ENCODE results near the gene RTKN.
A peak's percentile ranks its signal among the peaks of the same experiment; 100 is the strongest.

RTKN gene

DNA sequence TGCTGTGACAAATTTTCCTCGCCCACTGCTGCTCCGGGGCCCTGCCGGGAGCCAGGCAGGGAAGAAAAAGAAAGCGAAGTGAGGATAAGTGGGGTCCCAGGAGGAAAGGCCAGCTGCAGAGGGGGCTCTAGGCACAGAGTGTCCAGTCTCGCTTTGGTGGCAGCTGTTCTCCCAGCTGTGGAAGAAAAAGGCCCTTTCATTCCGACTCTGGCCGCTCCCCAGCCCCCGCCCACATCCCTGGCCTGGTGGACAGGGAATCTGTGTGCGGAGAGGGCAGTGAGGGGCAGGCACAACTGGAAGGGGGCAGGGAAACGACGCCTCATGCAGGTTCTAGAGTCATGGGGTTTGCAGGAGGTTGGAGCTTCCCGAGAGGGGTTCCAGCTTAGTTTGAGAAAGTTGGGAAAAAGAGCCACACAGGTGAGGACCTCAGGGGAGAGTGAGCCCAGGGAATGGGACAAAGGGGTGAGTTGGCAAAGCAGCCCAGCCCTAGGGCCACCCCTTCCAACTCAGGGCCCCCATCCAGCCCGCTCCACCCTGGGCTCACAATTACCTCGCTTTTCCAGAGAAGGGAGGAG is 1.8 kb downstream of the RTKN start:
- TF ChIP-seq, protein P1, sequence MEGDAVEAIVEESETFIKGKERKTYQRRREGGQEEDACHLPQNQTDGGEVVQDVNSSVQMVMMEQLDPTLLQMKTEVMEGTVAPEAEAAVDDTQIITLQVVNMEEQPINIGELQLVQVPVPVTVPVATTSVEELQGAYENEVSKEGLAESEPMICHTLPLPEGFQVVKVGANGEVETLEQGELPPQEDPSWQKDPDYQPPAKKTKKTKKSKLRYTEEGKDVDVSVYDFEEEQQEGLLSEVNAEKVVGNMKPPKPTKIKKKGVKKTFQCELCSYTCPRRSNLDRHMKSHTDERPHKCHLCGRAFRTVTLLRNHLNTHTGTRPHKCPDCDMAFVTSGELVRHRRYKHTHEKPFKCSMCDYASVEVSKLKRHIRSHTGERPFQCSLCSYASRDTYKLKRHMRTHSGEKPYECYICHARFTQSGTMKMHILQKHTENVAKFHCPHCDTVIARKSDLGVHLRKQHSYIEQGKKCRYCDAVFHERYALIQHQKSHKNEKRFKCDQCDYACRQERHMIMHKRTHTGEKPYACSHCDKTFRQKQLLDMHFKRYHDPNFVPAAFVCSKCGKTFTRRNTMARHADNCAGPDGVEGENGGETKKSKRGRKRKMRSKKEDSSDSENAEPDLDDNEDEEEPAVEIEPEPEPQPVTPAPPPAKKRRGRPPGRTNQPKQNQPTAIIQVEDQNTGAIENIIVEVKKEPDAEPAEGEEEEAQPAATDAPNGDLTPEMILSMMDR (IDR thresholded peaks at IDR 0.05), result no peak
- peak overlapping the region; percentile 77 for H3K4me3 ChIP-seq
- H3K27ac ChIP-seq, result peak overlapping the region; percentile 50 to 86
- no peak for DNase-seq (ENCODE audit: low spot score)

DNA sequence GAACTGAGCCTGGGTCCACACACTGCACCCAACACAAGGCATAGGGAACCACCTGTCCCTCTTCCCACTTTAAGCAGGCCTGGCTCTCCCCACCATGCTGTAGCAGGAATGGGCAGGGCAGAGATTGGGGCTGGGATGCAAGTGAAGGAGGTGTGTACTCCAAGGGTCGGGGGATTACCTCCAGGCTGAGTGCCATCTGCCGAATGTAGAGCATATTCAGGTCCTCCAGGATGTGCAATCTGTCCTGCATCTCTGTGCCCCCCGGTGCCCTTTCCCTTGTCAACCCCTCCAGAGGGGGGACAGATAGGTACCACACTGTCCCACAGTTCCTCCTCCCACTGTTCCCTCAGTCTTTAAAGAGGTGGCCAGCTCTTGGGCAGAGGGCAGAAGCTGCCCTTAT is 2.4 kb downstream of the RTKN start:
- peak overlapping the region; percentile 77 for H3K4me3 ChIP-seq
- no peak for DNase-seq (ENCODE audit: low spot score)
- peak overlapping the region; percentile 50 to 86 for H3K27ac ChIP-seq
- TF ChIP-seq, protein P1 (IDR thresholded peaks at IDR 0.05), result no peak

DNA sequence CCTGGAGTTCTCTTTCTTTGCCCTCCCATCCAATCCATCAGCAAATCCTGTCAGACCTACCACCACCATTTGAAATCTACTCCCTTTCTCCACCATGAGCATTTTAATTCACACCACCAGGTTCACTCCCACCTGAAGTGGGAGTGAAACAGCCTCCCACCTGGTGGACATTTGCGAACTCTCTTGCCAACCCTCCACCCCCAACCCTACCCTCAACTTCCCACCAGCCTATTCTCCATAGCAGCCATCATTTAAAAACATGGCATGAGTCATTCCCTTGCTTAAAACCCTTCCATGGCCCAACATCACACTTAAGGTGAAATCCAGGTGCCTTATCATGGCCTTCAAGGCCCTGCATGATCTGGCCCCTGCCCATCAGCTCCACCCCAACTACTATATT is 3.5 kb downstream of the RTKN start:
- Histone ChIP-seq H3K27ac (no peak overlapping the region), H3K4me3 (no peak overlapping the region)
- TF ChIP-seq, protein P1 (IDR thresholded peaks at IDR 0.05), result no peak
- no peak for DNase-seq (ENCODE audit: low spot score)

DNA sequence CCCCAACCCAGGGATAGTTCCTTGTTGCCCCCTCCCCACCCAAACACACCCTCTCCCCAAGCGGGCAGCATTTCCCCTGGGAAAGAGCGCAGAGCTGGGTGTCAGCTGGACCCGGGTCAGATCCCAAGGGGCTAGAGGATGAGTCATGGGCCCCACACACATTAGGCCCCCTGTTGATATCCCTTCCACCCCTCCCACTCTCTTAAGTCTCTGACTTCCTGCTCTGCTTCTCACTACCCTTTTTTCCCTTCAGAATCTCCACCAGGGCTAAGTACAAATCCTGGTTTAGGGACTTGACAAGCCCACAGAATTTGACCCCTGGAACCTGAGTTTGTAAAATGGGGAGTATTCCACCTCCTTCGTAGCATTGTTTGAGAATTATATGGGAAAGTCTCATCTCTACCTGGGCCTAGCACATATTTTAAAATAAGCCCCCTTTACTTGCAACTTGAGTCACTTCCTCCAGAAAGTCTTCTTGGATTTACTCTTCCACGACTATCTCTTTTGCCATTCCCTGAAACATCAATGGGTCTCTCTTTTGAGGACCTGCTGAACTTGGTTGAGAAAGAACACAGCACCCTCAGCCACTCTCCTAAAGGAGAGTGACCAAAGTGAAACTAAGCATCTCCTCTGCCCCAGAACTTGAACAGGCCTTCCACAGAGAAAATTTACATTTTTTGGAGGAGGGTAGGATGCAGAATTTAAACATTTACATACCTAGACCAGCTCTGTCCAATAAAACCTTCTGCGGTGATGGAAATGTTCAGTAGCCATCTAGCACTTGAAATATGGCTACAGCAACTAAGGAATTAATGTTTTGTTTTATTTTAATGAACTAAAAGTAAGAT is 4.7 kb downstream of the RTKN start:
- Histone ChIP-seq H3K4me3 (peak overlapping the region; percentile 2), H3K27ac (peak overlapping the region in 1 of 2 donors; percentile 8)
- TF ChIP-seq, protein P1 (IDR thresholded peaks at IDR 0.05), result no peak
- DNase-seq (ENCODE audit: low spot score), result no peak

DNA sequence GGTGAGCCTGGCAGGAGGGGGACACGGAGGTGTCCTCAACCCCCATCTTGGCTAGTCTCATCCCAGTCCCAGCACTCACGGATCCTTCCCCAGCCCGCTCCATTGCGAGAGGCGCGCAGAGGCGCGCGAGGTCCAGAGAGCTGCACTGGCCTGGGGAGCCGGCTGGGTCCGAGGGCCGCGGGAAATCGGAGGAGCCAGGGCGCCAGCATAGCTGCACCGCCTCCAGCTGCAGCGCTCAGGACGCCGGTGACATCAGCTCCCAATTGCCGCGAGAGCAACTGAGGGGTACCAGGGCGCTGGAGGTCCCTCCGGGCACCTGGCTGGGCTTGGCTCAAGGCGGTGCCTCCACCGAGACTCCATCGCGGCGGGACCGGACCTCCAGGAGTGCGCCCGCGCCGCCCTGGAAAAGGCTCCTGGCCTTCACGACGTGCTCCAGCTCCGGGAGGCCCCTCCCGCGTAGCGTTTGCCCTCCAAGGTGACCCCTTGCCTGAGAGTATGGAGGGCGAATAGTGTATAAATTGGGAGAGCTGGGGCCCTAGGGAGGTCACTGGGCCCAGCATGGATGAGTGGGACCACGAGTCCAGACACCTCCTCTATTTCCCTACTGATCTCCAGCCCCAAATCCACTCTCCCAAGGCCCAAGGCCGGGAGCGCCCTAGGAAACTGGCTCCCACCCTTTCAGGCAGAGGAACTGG is 5.5 kb downstream of the RTKN start:
- Histone ChIP-seq H3K27ac (peak overlapping the region in 1 of 2 donors; percentile 8), H3K4me3 (peak overlapping the region; percentile 2)
- DNase-seq (ENCODE audit: low spot score), result no peak
- TF ChIP-seq, protein P1 (IDR thresholded peaks at IDR 0.05), result no peak

DNA sequence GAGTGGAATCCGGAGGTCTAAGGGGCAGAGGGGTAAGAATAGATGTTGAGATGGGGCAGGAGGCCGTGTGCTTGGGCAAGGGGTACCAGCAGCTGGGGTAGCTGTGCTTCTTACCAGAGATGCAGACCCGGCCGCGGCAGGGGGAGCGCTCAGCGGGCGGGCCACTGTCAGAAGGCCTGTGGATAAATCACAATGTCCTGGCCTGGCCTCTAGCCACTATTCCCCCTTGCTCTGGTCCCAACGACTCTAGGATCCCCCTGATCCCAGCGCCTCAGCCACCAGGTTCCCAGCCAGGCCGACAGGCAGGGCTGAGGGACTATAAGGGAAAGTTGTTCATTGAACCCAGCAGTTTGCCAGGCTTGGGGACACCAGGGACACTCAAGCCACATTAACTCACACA is 11.2 kb downstream of the RTKN start:
- Histone ChIP-seq H3K27ac (no peak overlapping the region), H3K4me3 (no peak overlapping the region)
- DNase-seq (ENCODE audit: low spot score), result no peak
- TF ChIP-seq, protein P1 (IDR thresholded peaks at IDR 0.05), result no peak

Measured in coronary artery (tissue), 2 donors.